Measurements from ENCODE around the gene MRM2. TPM values are rescaled to one million over a fixed set of nuclear protein-coding genes. Genes with fewer than 3 reads are reported as not detected.

The MRM2 gene
- polyA plus RNA-seq, 2 of the 4 experiments (the other 2 are of a cell fraction), result 35.6 to 44.0 TPM

GRCh38 chr7:2232766-2233520, 9.1 kb downstream of the MRM2 start, which contains the start of gene MAD1L1 (continued):
- TF ChIP-seq FOXS1 (CRISPR knock-in tag; IDR thresholded peaks at IDR 0.05), result no peak
- TF ChIP-seq, protein P1, sequence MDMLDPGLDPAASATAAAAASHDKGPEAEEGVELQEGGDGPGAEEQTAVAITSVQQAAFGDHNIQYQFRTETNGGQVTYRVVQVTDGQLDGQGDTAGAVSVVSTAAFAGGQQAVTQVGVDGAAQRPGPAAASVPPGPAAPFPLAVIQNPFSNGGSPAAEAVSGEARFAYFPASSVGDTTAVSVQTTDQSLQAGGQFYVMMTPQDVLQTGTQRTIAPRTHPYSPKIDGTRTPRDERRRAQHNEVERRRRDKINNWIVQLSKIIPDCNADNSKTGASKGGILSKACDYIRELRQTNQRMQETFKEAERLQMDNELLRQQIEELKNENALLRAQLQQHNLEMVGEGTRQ (IDR thresholded peaks at IDR 0.05), result no peak
- TF ChIP-seq CHD2 (IDR thresholded peaks at IDR 0.05; ENCODE audit: low read length, partially characterized antibody), result peak; percentile 97
- no peak for TF ChIP-seq RARB (CRISPR knock-in tag; IDR thresholded peaks at IDR 0.05)
- TF ChIP-seq REST (IDR thresholded peaks at IDR 0.05), result peak; percentile 99
- TF ChIP-seq RCOR1 (IDR thresholded peaks at IDR 0.05; ENCODE audit: low read depth, low read length), result no peak
- no peak for TF ChIP-seq CBX2 (IDR thresholded peaks at IDR 0.05; ENCODE audit: borderline replicate concordance, low read depth)
- peak; percentile 69 for TF ChIP-seq GATA3 (IDR thresholded peaks at IDR 0.05; ENCODE audit: borderline replicate concordance)
- no peak for TF ChIP-seq HES2 (IDR thresholded peaks at IDR 0.05)
- peak; percentile 35 to 64; a peak in 3 of 5 replicates for TF ChIP-seq JUN (IDR thresholded peaks at IDR 0.05)
- TF ChIP-seq ESRRA (IDR thresholded peaks at IDR 0.05; ENCODE audit: borderline replicate concordance, low read length), result no peak
- peak; percentile 95 for TF ChIP-seq KDM1A (IDR thresholded peaks at IDR 0.05; ENCODE audit: low read depth)
- TF ChIP-seq MAZ (IDR thresholded peaks at IDR 0.05; ENCODE audit: borderline replicate concordance, low read depth, low read length), result no peak
- TF ChIP-seq SREBF2 (IDR thresholded peaks at IDR 0.05), result no peak
- peak; percentile 12; the same call in 1 of the 3 replicates for TF ChIP-seq SMC3 (IDR thresholded peaks at IDR 0.05)
- TF ChIP-seq NR3C1 (IDR thresholded peaks at IDR 0.05), result no peak
- no peak for TF ChIP-seq ZNF302 (CRISPR knock-in tag; IDR thresholded peaks at IDR 0.05)
- no peak for TF ChIP-seq TP53 (CRISPR knock-in tag; IDR thresholded peaks at IDR 0.05)
- no peak for TF ChIP-seq NFE2L2 (conservative IDR thresholded peaks at IDR 0.05; ENCODE audit: low read length)
- TF ChIP-seq BHLHE40 (IDR thresholded peaks at IDR 0.05; ENCODE audit: low read depth, low read length), result no peak
- no peak for TF ChIP-seq MYC (IDR thresholded peaks at IDR 0.05; ENCODE audit: borderline replicate concordance, low read length)
- TF ChIP-seq, protein P2, sequence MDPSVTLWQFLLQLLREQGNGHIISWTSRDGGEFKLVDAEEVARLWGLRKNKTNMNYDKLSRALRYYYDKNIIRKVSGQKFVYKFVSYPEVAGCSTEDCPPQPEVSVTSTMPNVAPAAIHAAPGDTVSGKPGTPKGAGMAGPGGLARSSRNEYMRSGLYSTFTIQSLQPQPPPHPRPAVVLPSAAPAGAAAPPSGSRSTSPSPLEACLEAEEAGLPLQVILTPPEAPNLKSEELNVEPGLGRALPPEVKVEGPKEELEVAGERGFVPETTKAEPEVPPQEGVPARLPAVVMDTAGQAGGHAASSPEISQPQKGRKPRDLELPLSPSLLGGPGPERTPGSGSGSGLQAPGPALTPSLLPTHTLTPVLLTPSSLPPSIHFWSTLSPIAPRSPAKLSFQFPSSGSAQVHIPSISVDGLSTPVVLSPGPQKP (IDR thresholded peaks at IDR 0.05; ENCODE audit: low read depth, low read length), result no peak
- TF ChIP-seq, protein P3, sequence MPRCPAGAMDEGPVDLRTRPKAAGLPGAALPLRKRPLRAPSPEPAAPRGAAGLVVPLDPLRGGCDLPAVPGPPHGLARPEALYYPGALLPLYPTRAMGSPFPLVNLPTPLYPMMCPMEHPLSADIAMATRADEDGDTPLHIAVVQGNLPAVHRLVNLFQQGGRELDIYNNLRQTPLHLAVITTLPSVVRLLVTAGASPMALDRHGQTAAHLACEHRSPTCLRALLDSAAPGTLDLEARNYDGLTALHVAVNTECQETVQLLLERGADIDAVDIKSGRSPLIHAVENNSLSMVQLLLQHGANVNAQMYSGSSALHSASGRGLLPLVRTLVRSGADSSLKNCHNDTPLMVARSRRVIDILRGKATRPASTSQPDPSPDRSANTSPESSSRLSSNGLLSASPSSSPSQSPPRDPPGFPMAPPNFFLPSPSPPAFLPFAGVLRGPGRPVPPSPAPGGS (IDR thresholded peaks at IDR 0.05), result 0 out of 3 replicates have a peak, but pooled peaks have one; percentile 54
- no peak for TF ChIP-seq HOXB13 (CRISPR knock-in tag; IDR thresholded peaks at IDR 0.05; ENCODE audit: low read depth)
- TF ChIP-seq POLR2AphosphoS2 (conservative IDR thresholded peaks at IDR 0.05; ENCODE audit: low read length), result no peak

All from A549 (cell line).